GM13977 (cell line): ENCODE results near the gene CETN1.

Experiments used
- DNase-seq: peaks from one replicate; pipeline ENCODE4 v3.0.0; 2012; ENCODE audit warnings: low spot score
- in situ Hi-C: fragments of 300-500 bp; cut with MboI; formaldehyde crosslinking; loops from one replicate; pipeline ENCODE4 v1.12.0; 2022; ENCODE audit warnings: low sequenced_read_pairs, low pct_unique_long_range_greater_than_20kb, mixed read lengths, inconsistent platforms; ENCODE audit not compliant: unreplicated experiment
- TF ChIP-seq, protein P1 (sequence below): IDR thresholded peaks from 2 replicates; pipeline ENCODE4 v1.5.1; 2012; ENCODE audit warnings: mild to moderate bottlenecking, control low read depth; ENCODE audit not compliant: insufficient read depth; ENCODE audit errors: extremely low read depth, missing control alignments

The CETN1 gene

DNA sequence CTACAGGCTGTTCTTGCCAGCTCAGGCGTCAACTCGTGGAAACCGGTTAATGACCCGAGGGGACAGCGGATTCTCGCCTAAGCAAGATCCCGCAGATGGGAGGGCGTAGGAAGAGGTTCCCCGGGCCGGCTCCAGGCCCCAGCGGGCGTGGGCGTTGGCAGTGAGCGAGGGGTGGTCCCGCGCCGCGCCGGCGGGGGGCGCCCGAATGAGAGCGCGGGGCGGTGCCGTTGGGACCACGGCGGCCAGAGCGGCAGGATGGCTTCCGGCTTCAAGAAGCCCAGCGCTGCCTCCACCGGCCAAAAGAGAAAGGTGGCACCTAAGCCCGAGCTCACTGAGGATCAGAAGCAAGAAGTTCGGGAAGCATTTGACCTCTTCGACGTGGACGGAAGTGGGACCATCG is at the start of gene CETN1:
TSS of gene CETN1 (plus strand) at position 227 of the 400 bp plus-strand sequence. CDS start at position 256, 29 bp downstream.
- no peak for DNase-seq
- TF ChIP-seq, protein P1, sequence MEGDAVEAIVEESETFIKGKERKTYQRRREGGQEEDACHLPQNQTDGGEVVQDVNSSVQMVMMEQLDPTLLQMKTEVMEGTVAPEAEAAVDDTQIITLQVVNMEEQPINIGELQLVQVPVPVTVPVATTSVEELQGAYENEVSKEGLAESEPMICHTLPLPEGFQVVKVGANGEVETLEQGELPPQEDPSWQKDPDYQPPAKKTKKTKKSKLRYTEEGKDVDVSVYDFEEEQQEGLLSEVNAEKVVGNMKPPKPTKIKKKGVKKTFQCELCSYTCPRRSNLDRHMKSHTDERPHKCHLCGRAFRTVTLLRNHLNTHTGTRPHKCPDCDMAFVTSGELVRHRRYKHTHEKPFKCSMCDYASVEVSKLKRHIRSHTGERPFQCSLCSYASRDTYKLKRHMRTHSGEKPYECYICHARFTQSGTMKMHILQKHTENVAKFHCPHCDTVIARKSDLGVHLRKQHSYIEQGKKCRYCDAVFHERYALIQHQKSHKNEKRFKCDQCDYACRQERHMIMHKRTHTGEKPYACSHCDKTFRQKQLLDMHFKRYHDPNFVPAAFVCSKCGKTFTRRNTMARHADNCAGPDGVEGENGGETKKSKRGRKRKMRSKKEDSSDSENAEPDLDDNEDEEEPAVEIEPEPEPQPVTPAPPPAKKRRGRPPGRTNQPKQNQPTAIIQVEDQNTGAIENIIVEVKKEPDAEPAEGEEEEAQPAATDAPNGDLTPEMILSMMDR = no peak
- in situ Hi-C loops = no loop called here

DNA sequence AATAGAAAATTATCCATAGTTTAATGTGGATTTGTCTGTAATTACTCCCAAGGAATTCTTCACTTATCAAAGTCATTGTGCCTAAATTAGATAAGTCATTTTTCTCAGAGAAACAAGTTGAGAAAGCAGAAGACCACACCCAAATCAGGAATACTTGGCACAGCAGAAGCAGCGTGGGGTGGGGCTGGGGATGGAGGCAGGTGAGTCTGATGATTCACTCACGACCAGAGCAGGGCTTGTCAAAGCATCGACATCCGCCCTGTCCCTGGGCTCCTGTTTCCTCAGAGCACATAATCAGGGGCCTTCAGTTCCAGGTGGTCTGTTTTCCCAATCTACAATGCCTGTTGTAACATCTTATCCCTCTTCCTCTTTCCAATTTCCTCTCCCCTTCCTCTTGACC is 48.2 kb upstream of the CETN1 start:
- TF ChIP-seq, protein P1 = no peak
- in situ Hi-C loops = no loop called here
- DNase-seq = no peak

DNA sequence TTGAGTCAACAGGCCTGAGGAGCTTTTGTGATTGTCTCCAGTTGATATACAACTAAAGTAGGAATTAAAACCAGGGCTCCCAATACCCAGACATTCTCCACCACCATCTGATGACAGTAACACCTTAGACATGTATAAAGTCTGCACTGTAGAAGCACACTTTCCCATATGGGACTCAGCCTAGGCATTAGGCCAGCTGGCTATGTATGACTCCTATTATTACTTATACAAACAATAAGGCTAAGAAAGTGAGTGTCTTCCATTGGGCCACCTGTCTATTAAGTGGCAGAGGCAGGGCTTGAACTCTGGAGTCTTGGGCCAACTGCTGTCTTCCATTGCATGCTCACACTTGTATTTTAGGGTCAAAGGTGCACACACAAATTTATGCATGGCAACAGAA is 47.5 kb upstream of the CETN1 start:
- no peak for DNase-seq
- in situ Hi-C loops = no loop called here
- TF ChIP-seq, protein P1 = no peak

DNA sequence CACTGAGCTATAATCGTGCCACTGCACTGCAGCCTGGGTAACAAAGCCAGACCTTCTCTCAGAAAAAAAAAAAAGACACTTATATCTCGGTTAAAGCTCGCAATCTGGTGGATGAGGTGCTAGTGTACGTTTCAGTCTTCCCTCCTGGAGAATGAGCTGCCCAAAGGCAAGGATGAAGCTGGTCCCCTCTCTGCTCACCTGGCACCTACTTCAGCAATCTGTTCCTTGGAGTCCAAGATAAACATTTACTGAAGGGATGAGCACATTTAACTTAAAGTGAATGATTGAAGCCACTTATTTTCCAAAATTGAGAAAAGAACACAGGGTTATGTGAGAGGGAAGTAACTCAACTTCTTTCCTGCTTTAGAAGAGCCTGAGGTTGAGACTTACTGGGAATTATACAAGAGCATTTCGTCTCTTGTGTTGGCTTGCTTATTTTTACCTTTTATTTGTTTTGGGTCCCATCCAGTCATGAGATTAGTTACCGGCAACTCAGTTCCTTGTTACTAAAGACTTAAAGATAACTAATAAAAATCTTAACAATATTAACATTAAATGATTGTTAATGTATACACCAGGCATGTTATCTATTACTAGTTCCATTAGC is 46.1 kb upstream of the CETN1 start:
- in situ Hi-C loops = no loop called here
- DNase-seq = no peak
- TF ChIP-seq, protein P1 = no peak

DNA sequence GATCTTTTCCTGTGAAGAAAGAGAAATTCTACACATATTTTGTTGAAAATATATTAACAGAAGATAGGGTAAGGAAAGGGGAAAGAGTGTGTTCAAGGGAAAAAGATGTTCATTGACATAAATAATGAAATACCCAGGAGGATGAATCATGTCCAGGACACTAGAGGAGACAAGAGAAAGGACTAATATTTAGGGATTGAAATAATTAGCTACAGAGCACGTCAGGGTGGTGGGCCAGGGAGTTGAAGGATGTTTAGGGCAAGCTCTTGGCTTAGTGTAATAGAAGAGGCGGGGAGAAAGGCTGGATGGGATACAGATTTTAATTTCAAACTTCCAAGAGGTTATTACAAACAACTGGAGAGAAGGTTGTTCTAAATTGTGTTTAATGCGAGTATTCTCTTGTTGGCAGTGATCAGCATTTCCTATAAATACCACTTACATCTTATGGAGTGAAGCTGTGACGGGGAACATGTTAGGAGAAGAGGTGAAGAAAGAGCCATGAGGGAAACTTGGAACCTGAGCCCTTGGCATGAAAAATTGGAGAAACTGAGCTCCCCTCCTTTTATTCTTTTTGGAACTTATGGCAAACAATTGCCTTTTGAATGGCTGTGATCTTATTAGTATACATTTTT is 36.6 kb upstream of the CETN1 start:
- no peak for DNase-seq
- in situ Hi-C loops = no loop called here
- TF ChIP-seq, protein P1 = no peak

DNA sequence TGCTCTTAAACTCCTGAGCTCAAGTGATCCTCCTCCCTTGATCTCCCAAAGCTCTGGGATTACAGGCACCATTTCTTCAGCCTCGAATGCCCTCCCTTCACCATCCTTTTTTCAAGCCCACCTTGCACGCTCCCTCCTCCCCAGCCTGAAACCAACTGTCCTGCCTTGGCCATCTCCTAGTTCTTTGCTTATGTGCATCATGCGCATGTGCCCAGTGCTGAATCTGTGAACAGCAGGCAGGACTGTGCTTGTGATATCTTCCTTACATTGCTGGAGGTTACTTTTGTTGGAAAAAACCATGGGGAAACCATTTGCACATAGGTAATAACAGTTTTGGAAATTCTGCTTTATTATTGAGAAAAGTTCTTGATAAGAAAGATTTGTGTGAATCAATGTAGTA is 30.2 kb upstream of the CETN1 start:
- DNase-seq = no peak
- TF ChIP-seq, protein P1 = no peak
- in situ Hi-C loops = no loop called here
